ENCODE data around the gene FOXA3.

Gene FOXA3

GRCh38 chr19:45863840-45864628, at the start of gene FOXA3:
Gene FOXA3 (plus strand): TSS chr19:45864326. CDS start chr19:45864457, 131 bp downstream.
- Histone ChIP-seq H3K4me3 (ENCODE audit: low read length) (peak within 1 kb of the TSS; percentile 92), H3K27me3 (ENCODE audit: control insufficient read depth, insufficient read depth, low read length) (peaks cover 19% of the 10 kb centered on the region), H3K4me1 (ENCODE audit: control insufficient read depth, low read depth, low read length) (no peaks in the 10 kb centered on the region), H3K36me3 (ENCODE audit: control insufficient read depth, low read depth, low read length) (peaks cover 12% of the 10 kb centered on the region), H3K27ac (ENCODE audit: low read length) (peak within 1 kb of the TSS; percentile 41), H3K9me3 (ENCODE audit: control insufficient read depth, low read depth, low read length) (no peaks in the 10 kb centered on the region), H3K9ac (ENCODE audit: low read length) (peak within 1 kb of the TSS; percentile 87)

- Histone ChIP-seq H3K27ac (ENCODE audit: low read length) (peak within 1 kb of the TSS; percentile 89), H3K9me3 (ENCODE audit: control insufficient read depth, low read depth, low read length) (no peaks in the 10 kb centered on the region), H3K4me3 (ENCODE audit: low read length) (peak within 1 kb of the TSS; percentile 65), H3K27me3 (ENCODE audit: control insufficient read depth, insufficient read depth, low read length) (no peaks in the 10 kb centered on the region), H3K9ac (ENCODE audit: low read length) (peak within 1 kb of the TSS; percentile 82), H3K36me3 (ENCODE audit: control insufficient read depth, low read depth, low read length) (no peaks in the 10 kb centered on the region), H3K4me1 (ENCODE audit: control insufficient read depth, low read depth, low read length) (peaks cover 21% of the 10 kb centered on the region)
These were observed 49.2 kb upstream of the FOXA3 start, which contains the start of gene RSPH6A for GRCh38 chr19:45814851-45815480. Gene RSPH6A (minus strand): TSS chr19:45815308. CDS start chr19:45815176, 132 bp downstream.

GRCh38 chr19:45815481-45816216, 48.5 kb upstream of the FOXA3 start:
- Histone ChIP-seq H3K9ac (ENCODE audit: low read length) (peak overlapping the region; percentile 82), H3K27me3 (ENCODE audit: control insufficient read depth, insufficient read depth, low read length) (no peaks in the 10 kb centered on the region), H3K36me3 (ENCODE audit: control insufficient read depth, low read depth, low read length) (no peaks in the 10 kb centered on the region), H3K27ac (ENCODE audit: low read length) (peak overlapping the region; percentile 89), H3K9me3 (ENCODE audit: control insufficient read depth, low read depth, low read length) (no peaks in the 10 kb centered on the region), H3K4me3 (ENCODE audit: low read length) (peak overlapping the region; percentile 65), H3K4me1 (ENCODE audit: control insufficient read depth, low read depth, low read length) (peaks cover 21% of the 10 kb centered on the region)

- Histone ChIP-seq H3K9ac (ENCODE audit: low read length) (peak overlapping the region; percentile 82), H3K4me3 (ENCODE audit: low read length) (peak overlapping the region; percentile 65), H3K27me3 (ENCODE audit: control insufficient read depth, insufficient read depth, low read length) (no peaks in the 10 kb centered on the region), H3K27ac (ENCODE audit: low read length) (peak overlapping the region; percentile 89), H3K9me3 (ENCODE audit: control insufficient read depth, low read depth, low read length) (no peaks in the 10 kb centered on the region), H3K4me1 (ENCODE audit: control insufficient read depth, low read depth, low read length) (peaks cover 21% of the 10 kb centered on the region), H3K36me3 (ENCODE audit: control insufficient read depth, low read depth, low read length) (peaks cover 2% of the 10 kb centered on the region)
These were observed 47.7 kb upstream of the FOXA3 start for GRCh38 chr19:45816236-45817009.

GRCh38 chr19:45817010-45817724, 47.0 kb upstream of the FOXA3 start:
- peak overlapping the region; percentile 89 for H3K27ac ChIP-seq (ENCODE audit: low read length)
- H3K9ac ChIP-seq (ENCODE audit: low read length): peak overlapping the region; percentile 82
- H3K27me3 ChIP-seq (ENCODE audit: control insufficient read depth, insufficient read depth, low read length): no peaks in the 10 kb centered on the region
- H3K9me3 ChIP-seq (ENCODE audit: control insufficient read depth, low read depth, low read length): no peaks in the 10 kb centered on the region
- H3K36me3 ChIP-seq (ENCODE audit: control insufficient read depth, low read depth, low read length): peaks cover 3% of the 10 kb centered on the region
- peak overlapping the region; percentile 65 for H3K4me3 ChIP-seq (ENCODE audit: low read length)
- peaks cover 21% of the 10 kb centered on the region for H3K4me1 ChIP-seq (ENCODE audit: control insufficient read depth, low read depth, low read length)

- Histone ChIP-seq H3K27me3 (ENCODE audit: control insufficient read depth, insufficient read depth, low read length) (no peaks in the 10 kb centered on the region), H3K9ac (ENCODE audit: low read length) (no peak overlapping the region), H3K4me1 (ENCODE audit: control insufficient read depth, low read depth, low read length) (peaks cover 21% of the 10 kb centered on the region), H3K36me3 (ENCODE audit: control insufficient read depth, low read depth, low read length) (peaks cover 8% of the 10 kb centered on the region), H3K9me3 (ENCODE audit: control insufficient read depth, low read depth, low read length) (no peaks in the 10 kb centered on the region), H3K27ac (ENCODE audit: low read length) (no peak overlapping the region), H3K4me3 (ENCODE audit: low read length) (peak overlapping the region; percentile 3)
These were observed 46.3 kb upstream of the FOXA3 start for GRCh38 chr19:45817725-45818301.

- Histone ChIP-seq H3K27ac (ENCODE audit: low read length) (no peak overlapping the region), H3K4me3 (ENCODE audit: low read length) (no peak overlapping the region), H3K9ac (ENCODE audit: low read length) (no peak overlapping the region), H3K9me3 (ENCODE audit: control insufficient read depth, low read depth, low read length) (no peaks in the 10 kb centered on the region), H3K36me3 (ENCODE audit: control insufficient read depth, low read depth, low read length) (peaks cover 27% of the 10 kb centered on the region), H3K27me3 (ENCODE audit: control insufficient read depth, insufficient read depth, low read length) (no peaks in the 10 kb centered on the region), H3K4me1 (ENCODE audit: control insufficient read depth, low read depth, low read length) (peaks cover 21% of the 10 kb centered on the region)
These were observed 44.4 kb upstream of the FOXA3 start for GRCh38 chr19:45819769-45820168.

GRCh38 chr19:45820413-45821102, 43.6 kb upstream of the FOXA3 start:
- no peak overlapping the region for H3K4me3 ChIP-seq (ENCODE audit: low read length)
- H3K36me3 ChIP-seq (ENCODE audit: control insufficient read depth, low read depth, low read length): peaks cover 34% of the 10 kb centered on the region

GRCh38 chr19:45821103-45821521, 43.0 kb upstream of the FOXA3 start:
- peaks cover 40% of the 10 kb centered on the region for H3K36me3 ChIP-seq (ENCODE audit: control insufficient read depth, low read depth, low read length)
- H3K4me3 ChIP-seq (ENCODE audit: low read length): no peak overlapping the region
- no peak overlapping the region for H3K9ac ChIP-seq (ENCODE audit: low read length)
- peaks cover 21% of the 10 kb centered on the region for H3K4me1 ChIP-seq (ENCODE audit: control insufficient read depth, low read depth, low read length)
- H3K27ac ChIP-seq (ENCODE audit: low read length): no peak overlapping the region
- no peaks in the 10 kb centered on the region for H3K27me3 ChIP-seq (ENCODE audit: control insufficient read depth, insufficient read depth, low read length)
- H3K9me3 ChIP-seq (ENCODE audit: control insufficient read depth, low read depth, low read length): no peaks in the 10 kb centered on the region

More at GRCh38 chr19:45820413-45821102, 43.6 kb upstream of the FOXA3 start:
- Histone ChIP-seq H3K27me3 (ENCODE audit: control insufficient read depth, insufficient read depth, low read length) (no peaks in the 10 kb centered on the region), H3K4me1 (ENCODE audit: control insufficient read depth, low read depth, low read length) (peaks cover 21% of the 10 kb centered on the region), H3K27ac (ENCODE audit: low read length) (no peak overlapping the region), H3K9ac (ENCODE audit: low read length) (no peak overlapping the region), H3K9me3 (ENCODE audit: control insufficient read depth, low read depth, low read length) (no peaks in the 10 kb centered on the region)

- Histone ChIP-seq H3K27ac (ENCODE audit: low read length) (no peak overlapping the region), H3K9me3 (ENCODE audit: control insufficient read depth, low read depth, low read length) (no peaks in the 10 kb centered on the region), H3K4me1 (ENCODE audit: control insufficient read depth, low read depth, low read length) (peaks cover 17% of the 10 kb centered on the region), H3K4me3 (ENCODE audit: low read length) (no peak overlapping the region), H3K36me3 (ENCODE audit: control insufficient read depth, low read depth, low read length) (peaks cover 42% of the 10 kb centered on the region), H3K9ac (ENCODE audit: low read length) (no peak overlapping the region), H3K27me3 (ENCODE audit: control insufficient read depth, insufficient read depth, low read length) (no peaks in the 10 kb centered on the region)
These were observed 42.6 kb upstream of the FOXA3 start for GRCh38 chr19:45821570-45821969.

Measured in iPS-18a (cell line).